GM12878 (cell line): ENCODE results near the gene SLAMF1. TPM values are rescaled to one million over a fixed set of nuclear protein-coding genes. Genes with fewer than 3 reads are reported as not detected.

Experiments used
- ATAC-seq: fragments of 200-7000 bp; cut with Tn5 transposase; 3 replicates; pipeline ENCODE4 v1.9.1; 2020; ENCODE audit warnings: mild to moderate bottlenecking, moderate library complexity
- BruUV-seq: library from RNA; stranded (reverse); fragments of 400-500 nt; replicated peaks from 2 replicates; lab custom pipeline; 2021; lab: Mats Ljungman, UMichigan
- CTCF ChIA-PET: fragments of 300-600 bp; sonication (Branson Sonifier 250); formaldehyde crosslinking; extraction: SDS; loops from one replicate; lab custom pipeline; 2021; ENCODE audit warnings: inconsistent platforms; lab: Yijun Ruan, JAX
- POLR2A ChIA-PET: fragments of 350-600 bp; formaldehyde crosslinking; extraction: SDS; loops from one replicate; lab custom pipeline; 2021; ENCODE audit warnings: inconsistent platforms; lab: Charles Lee
- RAD21 ChIA-PET: fragments of 300-600 bp; sonication (Branson Sonifier 250); formaldehyde crosslinking; loops from one replicate; lab custom pipeline; 2023; ENCODE audit warnings: antibody characterized with exemption; ENCODE audit not compliant: unreplicated experiment; lab: Charles Lee
- SMC1A ChIA-PET: fragments of 300-600 bp; sonication (Branson Sonifier 250); formaldehyde crosslinking; loops from one replicate; lab custom pipeline; 2023; ENCODE audit not compliant: unreplicated experiment, uncharacterized antibody; lab: Charles Lee
- DNase-seq: peaks from one replicate; pipeline ENCODE4 v3.0.0-alpha.2; 2011; ENCODE audit warnings: low read depth, low spot score
- FAIRE-seq: peaks from 3 replicates; lab custom pipeline; 2011; peaks lifted over from hg19 to GRCh38; lab: Jason Lieb, UNC
- H2AFZ ChIP-seq: 2 replicates; pipeline ENCODE4 v1.6.0; 2011; ENCODE audit warnings: low read depth, low read length, control low read depth; ENCODE audit not compliant: control insufficient read depth
- H3K27ac ChIP-seq: 2 replicates; pipeline ENCODE4 v1.5.1; 2011; ENCODE audit warnings: control low read depth; ENCODE audit not compliant: control insufficient read depth, insufficient read depth
- H3K27me3 ChIP-seq, 2 experiments: replicated peaks in 1 of 2; 2 replicates each; pipeline versions ENCODE4 v1.6.0 to v1.6.1; 2011; ENCODE audit warnings: low read length in 1 of 2; ENCODE audit not compliant: control insufficient read depth in 2 of 2, insufficient read depth in 2 of 2
- H3K36me3 ChIP-seq, 2 experiments: 2 replicates each; pipeline ENCODE4 v1.5.1; 2011; ENCODE audit warnings: low read length in 1 of 2; ENCODE audit not compliant: control insufficient read depth in 2 of 2, insufficient read depth in 2 of 2
- H3K4me1 ChIP-seq: 2 replicates; pipeline ENCODE4 v1.6.1; 2011; ENCODE audit warnings: mild to moderate bottlenecking, low read length, moderate library complexity, mixed read lengths; ENCODE audit not compliant: control insufficient read depth, insufficient read depth
- H3K4me2 ChIP-seq: 2 replicates; pipeline ENCODE4 v1.6.0; 2011; ENCODE audit warnings: control low read depth; ENCODE audit not compliant: control insufficient read depth, insufficient read depth
- H3K4me3 ChIP-seq: fragments of 200-600 bp; sonication (generic); 2 replicates; pipeline ENCODE4 v1.5.1; 2016
- H3K79me2 ChIP-seq: 2 replicates; pipeline ENCODE4 v1.6.0; 2011; ENCODE audit warnings: low read length; ENCODE audit not compliant: control insufficient read depth, insufficient read depth
- H3K9ac ChIP-seq: 2 replicates; pipeline ENCODE4 v1.8.0; 2011; ENCODE audit warnings: low read length, control low read depth, mixed read lengths; ENCODE audit not compliant: control insufficient read depth, insufficient read depth
- H3K9me3 ChIP-seq: replicated peaks from 3 replicates; pipeline ENCODE4 v1.5.1; 2011; ENCODE audit warnings: mild to moderate bottlenecking, low read length; ENCODE audit not compliant: control insufficient read depth, insufficient read depth
- H4K20me1 ChIP-seq: 2 replicates; pipeline ENCODE4 v1.6.0; 2011; ENCODE audit not compliant: control insufficient read depth, insufficient read depth
- MTA2 ChIP-seq: fragments of 450-650 bp; IDR thresholded peaks from 2 replicates; pipeline ENCODE4 v1.6.1; 2016; ENCODE audit warnings: low read depth, mild to moderate bottlenecking, moderate library complexity
- NBN ChIP-seq: fragments of 450-650 bp; IDR thresholded peaks from 2 replicates; pipeline ENCODE4 v1.6.1; 2016
- POLR2AphosphoS2 ChIP-seq: IDR thresholded peaks from 2 replicates; pipeline ENCODE4 v1.6.1; 2011; ENCODE audit warnings: low read depth, mild to moderate bottlenecking, low read length, improper control_type of control experiment, moderate library complexity
- SUPT20H ChIP-seq: IDR thresholded peaks from 2 replicates; pipeline ENCODE4 v1.6.1; 2011; ENCODE audit warnings: low read depth, mild to moderate bottlenecking, low read length, moderate library complexity, borderline replicate concordance; ENCODE audit not compliant: control insufficient read depth
- TARDBP ChIP-seq: IDR thresholded peaks from 2 replicates; pipeline ENCODE4 v1.6.1; 2016; ENCODE audit warnings: borderline replicate concordance
- WGBS: methylation state at CpG from one replicate; pipeline ENCODE4 v1.1.6; 2016; ENCODE audit warnings: low lambda C conversion rate; ENCODE audit not compliant: insufficient replicate concordance, insufficient coverage; ENCODE audit errors: missing lambda C conversion rate; 5-methylcytosine and 5-hydroxymethylcytosine counted together
- in situ Hi-C: fragments of 300-500 bp; cut with MboI; formaldehyde crosslinking; loops from 9 replicates; pipeline ENCODE4 v1.14.3; 2018; ENCODE audit warnings: mixed read lengths
- intact Hi-C: fragments of 100-400 bp; cut with micrococcal nuclease; formaldehyde crosslinking; loops from one replicate; pipeline ENCODE4 v1.14.2; 2022; ENCODE audit not compliant: unreplicated experiment
- polyA plus RNA-seq, 11 experiments: library from polyadenylated mRNA; depleted of rRNA in 4 of 11; unstranded in 6 of 11; stranded (reverse) in 5 of 11; fragments of >200 nt; fragmentation: Nextera tagmentation in 4 of 11; fragmentation: Illumina TruSeq in 1 of 11; extraction: Ambion mirVana in 4 of 11; extraction: Trizol in 1 of 11; gene quantifications; 1 replicate in 1 of 11; 2 replicates in 10 of 11; pipeline versions ENCODE4 v1.2.1 to v1.2.3, GENCODE V29; 2011 to 2016; ENCODE audit warnings: inconsistent platforms in 2 of 11, missing spikeins in 2 of 11, low read depth in 1 of 11
- total RNA-seq, 4 experiments: library from RNA; depleted of rRNA in 3 of 4; stranded (reverse); fragments of >200 nt in 3 of 4; fragmentation: Illumina TruSeq in 1 of 4; extraction: Trizol in 1 of 4; gene quantifications; 2 replicates each; pipeline versions ENCODE4 v1.2.1 to v1.2.3, GENCODE V29; 2013 to 2021
- TF ChIP-seq, protein P1 (sequence below): IDR thresholded peaks from 2 replicates; pipeline ENCODE4 v1.6.1; 2012; ENCODE audit warnings: low read length, inconsistent platforms
- TF ChIP-seq, protein P2 (sequence below): fragments of 450-650 bp; IDR thresholded peaks from 2 replicates; pipeline ENCODE4 v1.6.1; 2016; ENCODE audit warnings: mild to moderate bottlenecking
- TF ChIP-seq, protein P3 (sequence below): fragments of 450-650 bp; IDR thresholded peaks from 2 replicates; pipeline ENCODE4 v1.6.1; 2016; ENCODE audit warnings: mild to moderate bottlenecking, moderate library complexity, borderline replicate concordance

SLAMF1 gene
- total and polyA plus RNA-seq, 10 of the 15 experiments (the other 5 are each of a cell fraction or from before 2014, with no cell fraction given): 87.3 to 260 (median 131) TPM

DNA sequence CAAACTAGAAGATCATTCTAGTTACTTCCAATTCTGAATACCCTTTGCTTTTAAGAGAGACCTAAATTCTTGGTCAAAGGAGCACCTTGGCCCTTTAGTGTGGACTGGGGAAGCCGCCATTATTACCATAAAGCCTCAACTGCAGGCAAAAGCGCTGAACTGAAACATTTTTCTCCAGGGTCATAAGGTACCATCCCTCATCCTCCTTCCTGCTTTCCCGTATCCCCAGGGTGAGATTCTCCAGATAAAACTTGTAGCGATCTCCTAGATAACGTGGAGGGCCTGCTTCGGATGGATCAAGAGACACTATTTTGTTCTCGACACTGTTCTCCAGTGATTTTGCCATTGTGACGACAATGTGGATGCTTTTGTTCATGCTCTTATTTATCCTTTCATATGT is 9.8 kb downstream of the SLAMF1 start:
- 92% methylated on average over 8 of the region's 8 CpGs for WGBS
- H3K4me2 ChIP-seq: peak overlapping the region; percentile 47
- CTCF ChIA-PET: interaction anchor here (1.8 kb wide), 1 partner anchor 18 kb away, joined by 7 read pairs; no protein-coding TSS in a partner anchor
- peaks cover 84% of the 10 kb centered on the region for H3K79me2 ChIP-seq
- H3K27ac ChIP-seq: no peak overlapping the region
- H3K4me3 ChIP-seq: no peak overlapping the region
- H3K36me3 ChIP-seq: peaks cover 25 to 53% of the 10 kb centered on the region in 2 experiments
- in situ Hi-C loops (no loop called here), intact Hi-C loops (no loop called here)
- H3K9me3 ChIP-seq: no peaks in the 10 kb centered on the region
- RAD21 ChIA-PET: interaction anchor here (0.9 to 1.0 kb wide), 3 partner anchors 10 to 35 kb away, joined by 4 to 6 read pairs (median 5); partner anchors contain the start of gene SLAMF1
- H4K20me1 ChIP-seq: no peaks in the 10 kb centered on the region
- TF ChIP-seq TARDBP (no peak), NBN (no peak), SUPT20H (no peak), MTA2 (no peak), POLR2AphosphoS2 (peak; percentile 27)
- TF ChIP-seq, protein P1, sequence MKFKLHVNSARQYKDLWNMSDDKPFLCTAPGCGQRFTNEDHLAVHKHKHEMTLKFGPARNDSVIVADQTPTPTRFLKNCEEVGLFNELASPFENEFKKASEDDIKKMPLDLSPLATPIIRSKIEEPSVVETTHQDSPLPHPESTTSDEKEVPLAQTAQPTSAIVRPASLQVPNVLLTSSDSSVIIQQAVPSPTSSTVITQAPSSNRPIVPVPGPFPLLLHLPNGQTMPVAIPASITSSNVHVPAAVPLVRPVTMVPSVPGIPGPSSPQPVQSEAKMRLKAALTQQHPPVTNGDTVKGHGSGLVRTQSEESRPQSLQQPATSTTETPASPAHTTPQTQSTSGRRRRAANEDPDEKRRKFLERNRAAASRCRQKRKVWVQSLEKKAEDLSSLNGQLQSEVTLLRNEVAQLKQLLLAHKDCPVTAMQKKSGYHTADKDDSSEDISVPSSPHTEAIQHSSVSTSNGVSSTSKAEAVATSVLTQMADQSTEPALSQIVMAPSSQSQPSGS: 0 out of 2 replicates have a peak, but pooled peaks have one; percentile 16
- TF ChIP-seq, protein P2, sequence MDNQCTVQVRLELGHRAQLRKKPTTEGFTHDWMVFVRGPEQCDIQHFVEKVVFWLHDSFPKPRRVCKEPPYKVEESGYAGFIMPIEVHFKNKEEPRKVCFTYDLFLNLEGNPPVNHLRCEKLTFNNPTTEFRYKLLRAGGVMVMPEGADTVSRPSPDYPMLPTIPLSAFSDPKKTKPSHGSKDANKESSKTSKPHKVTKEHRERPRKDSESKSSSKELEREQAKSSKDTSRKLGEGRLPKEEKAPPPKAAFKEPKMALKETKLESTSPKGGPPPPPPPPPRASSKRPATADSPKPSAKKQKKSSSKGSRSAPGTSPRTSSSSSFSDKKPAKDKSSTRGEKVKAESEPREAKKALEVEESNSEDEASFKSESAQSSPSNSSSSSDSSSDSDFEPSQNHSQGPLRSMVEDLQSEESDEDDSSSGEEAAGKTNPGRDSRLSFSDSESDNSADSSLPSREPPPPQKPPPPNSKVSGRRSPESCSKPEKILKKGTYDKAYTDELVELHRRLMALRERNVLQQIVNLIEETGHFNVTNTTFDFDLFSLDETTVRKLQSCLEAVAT: 0 out of 2 replicates have a peak, but pooled peaks have one; percentile 61
- TF ChIP-seq, protein P3, sequence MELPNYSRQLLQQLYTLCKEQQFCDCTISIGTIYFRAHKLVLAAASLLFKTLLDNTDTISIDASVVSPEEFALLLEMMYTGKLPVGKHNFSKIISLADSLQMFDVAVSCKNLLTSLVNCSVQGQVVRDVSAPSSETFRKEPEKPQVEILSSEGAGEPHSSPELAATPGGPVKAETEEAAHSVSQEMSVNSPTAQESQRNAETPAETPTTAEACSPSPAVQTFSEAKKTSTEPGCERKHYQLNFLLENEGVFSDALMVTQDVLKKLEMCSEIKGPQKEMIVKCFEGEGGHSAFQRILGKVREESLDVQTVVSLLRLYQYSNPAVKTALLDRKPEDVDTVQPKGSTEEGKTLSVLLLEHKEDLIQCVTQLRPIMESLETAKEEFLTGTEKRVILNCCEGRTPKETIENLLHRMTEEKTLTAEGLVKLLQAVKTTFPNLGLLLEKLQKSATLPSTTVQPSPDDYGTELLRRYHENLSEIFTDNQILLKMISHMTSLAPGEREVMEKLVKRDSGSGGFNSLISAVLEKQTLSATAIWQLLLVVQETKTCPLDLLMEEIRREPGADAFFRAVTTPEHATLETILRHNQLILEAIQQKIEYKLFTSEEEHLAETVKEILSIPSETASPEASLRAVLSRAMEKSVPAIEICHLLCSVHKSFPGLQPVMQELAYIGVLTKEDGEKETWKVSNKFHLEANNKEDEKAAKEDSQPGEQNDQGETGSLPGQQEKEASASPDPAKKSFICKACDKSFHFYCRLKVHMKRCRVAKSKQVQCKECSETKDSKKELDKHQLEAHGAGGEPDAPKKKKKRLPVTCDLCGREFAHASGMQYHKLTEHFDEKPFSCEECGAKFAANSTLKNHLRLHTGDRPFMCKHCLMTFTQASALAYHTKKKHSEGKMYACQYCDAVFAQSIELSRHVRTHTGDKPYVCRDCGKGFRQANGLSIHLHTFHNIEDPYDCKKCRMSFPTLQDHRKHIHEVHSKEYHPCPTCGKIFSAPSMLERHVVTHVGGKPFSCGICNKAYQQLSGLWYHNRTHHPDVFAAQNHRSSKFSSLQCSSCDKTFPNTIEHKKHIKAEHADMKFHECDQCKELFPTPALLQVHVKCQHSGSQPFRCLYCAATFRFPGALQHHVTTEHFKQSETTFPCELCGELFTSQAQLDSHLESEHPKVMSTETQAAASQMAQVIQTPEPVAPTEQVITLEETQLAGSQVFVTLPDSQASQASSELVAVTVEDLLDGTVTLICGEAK: no peak
- H3K9ac ChIP-seq: no peak overlapping the region
- FAIRE-seq: no peak
- peaks cover 51% of the 10 kb centered on the region for H3K4me1 ChIP-seq
- no peak for DNase-seq
- BruUV-seq: no TSS peak
- SMC1A ChIA-PET: interaction anchor here (0.9 to 2.1 kb wide), 6 partner anchors 10 to 38 kb away, joined by 3 to 10 read pairs (median 4); partner anchors contain the start of gene SLAMF1
- H3K27me3 ChIP-seq: no peaks in the 10 kb centered on the region
- no peak for ATAC-seq
- POLR2A ChIA-PET: interaction anchor here (0.7 to 1.6 kb wide), 3 partner anchors 10 to 31 kb away, joined by 3 to 4 read pairs (median 4); partner anchors contain the start of gene SLAMF1
- no peak overlapping the region for H2AFZ ChIP-seq
